HL-60 (cell line): Measurements from ENCODE around the gene CLSTN1.

Experiments used
- DNase-seq, 2 experiments: peaks; one replicate each; pipeline ENCODE4 v3.0.0-alpha.2; 2010 to 2020; ENCODE audit warnings: low read depth in 1 of 2, low spot score in 1 of 2
- H3K27ac ChIP-seq: fragments of 250-450 bp; sonication (Bioruptor Pico); replicated peaks from 2 replicates; pipeline ENCODE4 v1.5.1; 2020; ENCODE audit warnings: mild to moderate bottlenecking, moderate library complexity
- H3K27me3 ChIP-seq: fragments of 250-450 bp; sonication (Bioruptor Pico); 2 replicates; pipeline ENCODE4 v1.5.1; 2021; ENCODE audit warnings: mild to moderate bottlenecking, moderate library complexity; ENCODE audit not compliant: insufficient read depth, poor library complexity, severe bottlenecking
- H3K4me3 ChIP-seq: replicated peaks from 2 replicates; pipeline ENCODE4 v1.5.1; 2011; ENCODE audit warnings: mild to moderate bottlenecking, control low read depth, low read length; ENCODE audit not compliant: insufficient read depth
- GABPA ChIP-seq: IDR thresholded peaks from 2 replicates; pipeline ENCODE4 v1.6.1; 2012; ENCODE audit warnings: low read depth
- POLR2AphosphoS5 ChIP-seq: IDR thresholded peaks from 2 replicates; pipeline ENCODE4 v1.6.1; 2012; ENCODE audit warnings: low read depth
- SPI1 ChIP-seq: IDR thresholded peaks from 2 replicates; pipeline ENCODE4 v1.6.1; 2012; ENCODE audit warnings: low read depth, mild to moderate bottlenecking, borderline replicate concordance
- TF ChIP-seq, protein P1 (sequence below): IDR thresholded peaks from one replicate; pipeline ENCODE4 v1.5.1; 2011; ENCODE audit warnings: low read length, control low read depth, inconsistent platforms; ENCODE audit not compliant: insufficient read depth
- TF ChIP-seq, protein P2 (sequence below): IDR thresholded peaks from 2 replicates; pipeline ENCODE4 v1.6.1; 2012; ENCODE audit warnings: low read depth; ENCODE audit not compliant: insufficient replicate concordance

The CLSTN1 gene

DNA sequence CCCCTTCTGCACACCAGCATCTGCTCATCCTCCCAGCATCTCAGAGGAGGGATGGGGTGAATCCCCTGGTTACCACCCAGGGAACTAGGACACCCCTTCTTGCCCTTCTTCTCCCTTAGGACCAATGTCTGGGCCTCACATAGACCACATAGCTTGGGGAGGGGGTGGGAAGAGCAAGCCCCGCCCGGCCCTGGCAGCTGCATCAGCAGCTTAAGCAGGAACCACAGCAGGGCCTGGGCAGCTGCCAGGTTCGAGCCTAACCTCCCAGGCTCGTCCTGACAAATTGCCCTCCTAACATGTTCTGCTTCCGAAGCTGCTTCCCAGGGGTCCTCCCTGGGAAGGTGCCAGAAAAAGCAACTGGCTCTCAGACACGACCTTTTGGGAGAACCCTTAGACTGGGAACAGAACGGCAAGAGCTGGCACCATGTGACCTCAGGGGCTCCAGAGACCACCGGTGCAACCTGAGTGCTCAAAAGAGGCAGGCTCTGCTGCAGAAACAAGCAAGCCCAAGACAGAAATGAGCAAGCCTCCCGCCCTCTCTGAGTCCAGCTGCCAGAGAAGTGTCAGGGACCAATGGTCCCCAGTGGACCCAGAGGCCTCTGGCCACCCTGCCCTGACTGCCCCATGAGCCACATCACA lies 18.4 kb upstream of the CLSTN1 start:
- no peak for DNase-seq
- H3K4me3 ChIP-seq, result no peak overlapping the region
- no peaks in the 10 kb centered on the region for H3K27me3 ChIP-seq
- TF ChIP-seq GABPA, result no peak
- no peak for TF ChIP-seq SPI1
- TF ChIP-seq, protein P1, sequence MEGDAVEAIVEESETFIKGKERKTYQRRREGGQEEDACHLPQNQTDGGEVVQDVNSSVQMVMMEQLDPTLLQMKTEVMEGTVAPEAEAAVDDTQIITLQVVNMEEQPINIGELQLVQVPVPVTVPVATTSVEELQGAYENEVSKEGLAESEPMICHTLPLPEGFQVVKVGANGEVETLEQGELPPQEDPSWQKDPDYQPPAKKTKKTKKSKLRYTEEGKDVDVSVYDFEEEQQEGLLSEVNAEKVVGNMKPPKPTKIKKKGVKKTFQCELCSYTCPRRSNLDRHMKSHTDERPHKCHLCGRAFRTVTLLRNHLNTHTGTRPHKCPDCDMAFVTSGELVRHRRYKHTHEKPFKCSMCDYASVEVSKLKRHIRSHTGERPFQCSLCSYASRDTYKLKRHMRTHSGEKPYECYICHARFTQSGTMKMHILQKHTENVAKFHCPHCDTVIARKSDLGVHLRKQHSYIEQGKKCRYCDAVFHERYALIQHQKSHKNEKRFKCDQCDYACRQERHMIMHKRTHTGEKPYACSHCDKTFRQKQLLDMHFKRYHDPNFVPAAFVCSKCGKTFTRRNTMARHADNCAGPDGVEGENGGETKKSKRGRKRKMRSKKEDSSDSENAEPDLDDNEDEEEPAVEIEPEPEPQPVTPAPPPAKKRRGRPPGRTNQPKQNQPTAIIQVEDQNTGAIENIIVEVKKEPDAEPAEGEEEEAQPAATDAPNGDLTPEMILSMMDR, result no peak
- TF ChIP-seq POLR2AphosphoS5, result no peak
- TF ChIP-seq, protein P2, sequence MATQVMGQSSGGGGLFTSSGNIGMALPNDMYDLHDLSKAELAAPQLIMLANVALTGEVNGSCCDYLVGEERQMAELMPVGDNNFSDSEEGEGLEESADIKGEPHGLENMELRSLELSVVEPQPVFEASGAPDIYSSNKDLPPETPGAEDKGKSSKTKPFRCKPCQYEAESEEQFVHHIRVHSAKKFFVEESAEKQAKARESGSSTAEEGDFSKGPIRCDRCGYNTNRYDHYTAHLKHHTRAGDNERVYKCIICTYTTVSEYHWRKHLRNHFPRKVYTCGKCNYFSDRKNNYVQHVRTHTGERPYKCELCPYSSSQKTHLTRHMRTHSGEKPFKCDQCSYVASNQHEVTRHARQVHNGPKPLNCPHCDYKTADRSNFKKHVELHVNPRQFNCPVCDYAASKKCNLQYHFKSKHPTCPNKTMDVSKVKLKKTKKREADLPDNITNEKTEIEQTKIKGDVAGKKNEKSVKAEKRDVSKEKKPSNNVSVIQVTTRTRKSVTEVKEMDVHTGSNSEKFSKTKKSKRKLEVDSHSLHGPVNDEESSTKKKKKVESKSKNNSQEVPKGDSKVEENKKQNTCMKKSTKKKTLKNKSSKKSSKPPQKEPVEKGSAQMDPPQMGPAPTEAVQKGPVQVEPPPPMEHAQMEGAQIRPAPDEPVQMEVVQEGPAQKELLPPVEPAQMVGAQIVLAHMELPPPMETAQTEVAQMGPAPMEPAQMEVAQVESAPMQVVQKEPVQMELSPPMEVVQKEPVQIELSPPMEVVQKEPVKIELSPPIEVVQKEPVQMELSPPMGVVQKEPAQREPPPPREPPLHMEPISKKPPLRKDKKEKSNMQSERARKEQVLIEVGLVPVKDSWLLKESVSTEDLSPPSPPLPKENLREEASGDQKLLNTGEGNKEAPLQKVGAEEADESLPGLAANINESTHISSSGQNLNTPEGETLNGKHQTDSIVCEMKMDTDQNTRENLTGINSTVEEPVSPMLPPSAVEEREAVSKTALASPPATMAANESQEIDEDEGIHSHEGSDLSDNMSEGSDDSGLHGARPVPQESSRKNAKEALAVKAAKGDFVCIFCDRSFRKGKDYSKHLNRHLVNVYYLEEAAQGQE, result no peak
- H3K27ac ChIP-seq, result no peak overlapping the region

DNA sequence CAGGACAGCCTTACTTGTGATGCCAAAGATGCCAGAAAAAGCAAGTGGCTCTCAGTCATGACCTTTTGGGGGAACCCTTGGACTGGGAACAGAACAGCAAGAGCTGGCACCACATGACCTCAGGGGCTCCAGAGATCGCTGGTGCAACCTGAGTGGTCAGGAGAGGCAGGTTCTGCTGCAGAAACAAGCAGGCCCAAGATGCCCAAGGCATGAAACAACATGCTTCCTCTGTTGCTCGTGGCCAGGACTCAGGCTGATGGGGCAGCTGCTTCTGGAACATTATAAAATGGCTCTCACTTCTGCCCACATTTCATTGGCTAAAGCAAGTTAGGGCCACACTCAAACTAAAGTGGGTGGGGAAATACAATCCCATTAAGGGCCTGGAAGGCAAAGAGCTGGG lies 17.7 kb upstream of the CLSTN1 start:
- TF ChIP-seq SPI1, result no peak
- TF ChIP-seq, protein P2, result no peak
- TF ChIP-seq, protein P1, result no peak
- no peak for DNase-seq
- H3K4me3 ChIP-seq, result no peak overlapping the region
- H3K27ac ChIP-seq, result no peak overlapping the region
- no peaks in the 10 kb centered on the region for H3K27me3 ChIP-seq

DNA sequence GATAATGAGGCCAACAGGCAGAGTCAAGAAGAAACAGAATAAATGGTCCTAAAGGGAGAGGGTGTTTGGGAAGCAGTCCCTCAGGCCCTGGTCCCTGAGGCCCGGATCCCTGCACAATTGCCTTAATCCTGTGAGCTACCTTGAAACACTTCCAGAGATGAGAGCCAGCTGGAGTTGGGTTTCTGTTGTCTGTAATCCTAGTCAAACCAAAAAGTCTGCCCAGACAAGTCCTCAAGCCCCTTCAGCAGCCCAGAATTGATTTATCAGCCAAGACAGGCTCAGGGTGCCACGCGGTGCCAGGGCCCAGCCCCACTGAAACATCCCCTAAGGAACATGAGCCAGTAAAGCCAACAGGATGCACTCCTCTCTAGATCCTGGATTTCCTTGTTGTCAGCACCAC lies 16.4 kb upstream of the CLSTN1 start:
- H3K27me3 ChIP-seq, result no peaks in the 10 kb centered on the region
- H3K27ac ChIP-seq, result no peak overlapping the region
- no peak overlapping the region for H3K4me3 ChIP-seq
- TF ChIP-seq, protein P1, result no peak
- no peak for TF ChIP-seq SPI1
- no peak for DNase-seq

DNA sequence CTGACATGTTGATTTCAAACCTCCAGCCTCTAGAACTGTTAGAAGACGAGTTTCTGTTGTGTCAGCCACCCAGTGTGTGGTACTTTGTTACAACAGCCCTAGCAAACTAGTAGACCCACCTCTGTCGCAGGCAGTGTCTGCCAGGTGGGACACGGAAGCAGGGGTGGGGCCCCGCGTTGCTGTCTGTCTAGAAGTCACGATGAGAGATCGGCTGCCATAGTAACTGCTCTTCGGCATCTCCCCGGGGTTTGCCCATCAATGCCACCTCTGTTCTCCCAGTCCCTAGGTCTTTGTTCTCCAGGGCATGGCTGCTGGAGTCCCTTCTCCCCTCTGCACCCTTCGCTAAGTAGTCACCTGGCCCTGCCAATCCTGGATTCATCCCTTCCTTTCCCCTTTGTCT lies 15.2 kb upstream of the CLSTN1 start:
- no peaks in the 10 kb centered on the region for H3K27me3 ChIP-seq
- DNase-seq, result no peak
- no peak overlapping the region for H3K4me3 ChIP-seq
- TF ChIP-seq, protein P2, result no peak
- TF ChIP-seq POLR2AphosphoS5, result no peak
- no peak for TF ChIP-seq SPI1
- TF ChIP-seq, protein P1, result no peak
- TF ChIP-seq GABPA, result no peak
- H3K27ac ChIP-seq, result no peak overlapping the region
